Upper lobe of left lung (tissue), 6 donors: ENCODE measurements around the gene S100A8. TPM values are rescaled to one million over a fixed set of nuclear protein-coding genes. Genes with fewer than 3 reads are reported as not detected.

Experiments
- ATAC-seq, 2 donors: fragments of 200-7000 bp; cut with Tn5 transposase; one replicate each; pipeline ENCODE4 v1.9.1; 2022; ENCODE audit warnings: mild to moderate bottlenecking in 2 of 2, moderate library complexity in 2 of 2; ENCODE audit not compliant: low FRiP score in 2 of 2
- DNase-seq, 2 donors: peaks; one replicate each; pipeline ENCODE4 v3.0.0-alpha.2; 2019 to 2020
- H3K27ac ChIP-seq, 4 donors: fragments of 200-600 bp; sonication (generic); one replicate each; pipeline ENCODE4 v1.5.1; 2016 to 2019
- H3K27me3 ChIP-seq, 4 donors: fragments of 200-600 bp; sonication (generic); one replicate each; pipeline ENCODE4 v1.5.1; 2017 to 2019
- H3K36me3 ChIP-seq, 4 donors: fragments of 200-600 bp; sonication (generic); one replicate each; pipeline ENCODE4 v1.5.1; 2016 to 2019
- H3K4me1 ChIP-seq, 4 donors: fragments of 200-600 bp; sonication (generic); one replicate each; pipeline ENCODE4 v1.5.1; 2018 to 2019
- H3K4me3 ChIP-seq, 4 donors: fragments of 200-600 bp; sonication (generic); one replicate each; pipeline ENCODE4 v1.5.1; 2017 to 2019; ENCODE audit warnings: mild to moderate bottlenecking in 2 of 4, moderate library complexity in 1 of 4
- H3K9me3 ChIP-seq, 4 donors: fragments of 200-600 bp; sonication (generic); one replicate each; pipeline ENCODE4 v1.5.1; 2018 to 2019
- EP300 ChIP-seq, 4 donors: sonication (generic); formaldehyde crosslinking; IDR thresholded peaks; one replicate each; pipeline ENCODE4 v1.5.1; 2017; ENCODE audit warnings: antibody characterized with exemption in 4 of 4, control low read depth in 2 of 4
- POLR2A ChIP-seq, 4 donors: fragments of 450-650 bp; IDR thresholded peaks; one replicate each; pipeline ENCODE4 v1.5.1; 2016 to 2017; ENCODE audit warnings: antibody characterized with exemption in 4 of 4, mild to moderate bottlenecking in 2 of 4
- POLR2AphosphoS5 ChIP-seq, 2 donors: sonication (generic); formaldehyde crosslinking; IDR thresholded peaks; one replicate each; pipeline ENCODE4 v1.5.1; 2017; ENCODE audit warnings: antibody characterized with exemption in 2 of 2
- WGBS, 2 donors: methylation state at CpG; one replicate each; pipeline ENCODE4 v1.1.5; 2017 to 2018; 5-methylcytosine and 5-hydroxymethylcytosine counted together
- total RNA-seq, 6 donors: library from RNA; depleted of rRNA in 4 of 6; stranded (reverse); fragments of >200 nt in 4 of 6; gene quantifications; one replicate each; pipeline versions ENCODE4 v1.1.0 to v1.2.1, GENCODE V29; 2016 to 2021
- TF ChIP-seq, protein P1 (sequence below), 6 experiments: fragments of 450-650 bp in 4 of 6; fragments of 200-600 bp in 2 of 6; sonication (generic) in 2 of 6; IDR thresholded peaks; one replicate each; pipeline ENCODE4 v1.5.1; 2016 to 2019; ENCODE audit warnings: antibody characterized with exemption in 6 of 6
- donor health status: DM: no; HTN: no; CAD: no; lungs with moderate emphysema.
- donor health status: DM: no; HTN: yes; CAD: no; lungs with severe emphysema.

S100A8 gene
- total RNA-seq, 6 donors from 2014 or later: 49.2 to 842 (median 194) TPM

GRCh38 chr1:153404086-153404635 lies 13.3 kb upstream of the S100A8 start:
- Histone ChIP-seq H3K4me1 (no peaks in the 10 kb centered on the region), H3K27me3 (no peaks in the 10 kb centered on the region), H3K4me3 (no peak overlapping the region), H3K9me3 (no peaks in the 10 kb centered on the region), H3K27ac (peak overlapping the region in 1 of 4 donors; percentile 28), H3K36me3 (no peaks in the 10 kb centered on the region)
- TF ChIP-seq EP300 (IDR thresholded peaks at IDR 0.05): no peak
- TF ChIP-seq POLR2A (IDR thresholded peaks at IDR 0.05): no peak
- TF ChIP-seq, protein P1, sequence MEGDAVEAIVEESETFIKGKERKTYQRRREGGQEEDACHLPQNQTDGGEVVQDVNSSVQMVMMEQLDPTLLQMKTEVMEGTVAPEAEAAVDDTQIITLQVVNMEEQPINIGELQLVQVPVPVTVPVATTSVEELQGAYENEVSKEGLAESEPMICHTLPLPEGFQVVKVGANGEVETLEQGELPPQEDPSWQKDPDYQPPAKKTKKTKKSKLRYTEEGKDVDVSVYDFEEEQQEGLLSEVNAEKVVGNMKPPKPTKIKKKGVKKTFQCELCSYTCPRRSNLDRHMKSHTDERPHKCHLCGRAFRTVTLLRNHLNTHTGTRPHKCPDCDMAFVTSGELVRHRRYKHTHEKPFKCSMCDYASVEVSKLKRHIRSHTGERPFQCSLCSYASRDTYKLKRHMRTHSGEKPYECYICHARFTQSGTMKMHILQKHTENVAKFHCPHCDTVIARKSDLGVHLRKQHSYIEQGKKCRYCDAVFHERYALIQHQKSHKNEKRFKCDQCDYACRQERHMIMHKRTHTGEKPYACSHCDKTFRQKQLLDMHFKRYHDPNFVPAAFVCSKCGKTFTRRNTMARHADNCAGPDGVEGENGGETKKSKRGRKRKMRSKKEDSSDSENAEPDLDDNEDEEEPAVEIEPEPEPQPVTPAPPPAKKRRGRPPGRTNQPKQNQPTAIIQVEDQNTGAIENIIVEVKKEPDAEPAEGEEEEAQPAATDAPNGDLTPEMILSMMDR (IDR thresholded peaks at IDR 0.05): no peak
- TF ChIP-seq POLR2AphosphoS5 (IDR thresholded peaks at IDR 0.05): no peak
- 79 to 80% methylated on average over 5 to 7 of the region's 7 CpGs for WGBS, 2 donors
- DNase-seq (no peak), ATAC-seq (no peak)

GRCh38 chr1:153403421-153404085 lies 12.7 kb upstream of the S100A8 start:
- H3K4me3 ChIP-seq: no peak overlapping the region
- 77 to 81% methylated on average over 11 of the region's 11 CpGs for WGBS, 2 donors
- no peak for ATAC-seq
- no peaks in the 10 kb centered on the region for H3K27me3 ChIP-seq
- no peak for DNase-seq
- TF ChIP-seq, protein P1 (IDR thresholded peaks at IDR 0.05): no peak
- no peak for TF ChIP-seq EP300 (IDR thresholded peaks at IDR 0.05)
- no peak for TF ChIP-seq POLR2A (IDR thresholded peaks at IDR 0.05)
- no peak for TF ChIP-seq POLR2AphosphoS5 (IDR thresholded peaks at IDR 0.05)
- no peaks in the 10 kb centered on the region for H3K36me3 ChIP-seq
- no peaks in the 10 kb centered on the region for H3K9me3 ChIP-seq
- no peaks in the 10 kb centered on the region for H3K4me1 ChIP-seq
- peak overlapping the region in 1 of 4 donors; percentile 28 for H3K27ac ChIP-seq

DNA sequence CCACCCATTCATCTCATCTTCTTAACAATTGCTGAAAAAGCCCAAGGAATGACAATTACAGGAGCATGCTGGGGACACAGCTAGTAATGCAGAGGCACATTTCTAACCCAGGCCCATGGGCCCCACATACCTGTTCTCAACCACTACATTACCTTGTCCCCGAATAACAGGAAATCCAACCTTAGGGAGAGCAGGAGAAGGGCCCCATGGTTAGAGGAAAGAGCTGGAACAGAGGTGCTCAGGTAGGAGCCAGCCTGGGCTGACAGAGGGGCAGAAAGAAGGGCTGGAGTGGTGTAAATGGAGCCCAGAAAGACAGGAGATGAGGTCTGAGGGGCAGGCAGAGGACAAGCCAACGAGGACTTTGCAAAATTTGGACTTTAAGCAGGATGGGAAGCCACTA lies 11.4 kb upstream of the S100A8 start:
- H3K27me3 ChIP-seq: no peaks in the 10 kb centered on the region
- no peak overlapping the region for H3K4me3 ChIP-seq
- 64 to 65% methylated on average over 2 of the region's 2 CpGs for WGBS, 2 donors
- no peak overlapping the region for H3K27ac ChIP-seq
- no peaks in the 10 kb centered on the region for H3K36me3 ChIP-seq
- no peaks in the 10 kb centered on the region for H3K9me3 ChIP-seq
- no peak for DNase-seq
- H3K4me1 ChIP-seq: no peaks in the 10 kb centered on the region
- ATAC-seq: no peak
- TF ChIP-seq, protein P1 (IDR thresholded peaks at IDR 0.05): no peak
- TF ChIP-seq POLR2AphosphoS5 (IDR thresholded peaks at IDR 0.05) (no peak), EP300 (IDR thresholded peaks at IDR 0.05) (no peak), POLR2A (IDR thresholded peaks at IDR 0.05) (no peak)

DNA sequence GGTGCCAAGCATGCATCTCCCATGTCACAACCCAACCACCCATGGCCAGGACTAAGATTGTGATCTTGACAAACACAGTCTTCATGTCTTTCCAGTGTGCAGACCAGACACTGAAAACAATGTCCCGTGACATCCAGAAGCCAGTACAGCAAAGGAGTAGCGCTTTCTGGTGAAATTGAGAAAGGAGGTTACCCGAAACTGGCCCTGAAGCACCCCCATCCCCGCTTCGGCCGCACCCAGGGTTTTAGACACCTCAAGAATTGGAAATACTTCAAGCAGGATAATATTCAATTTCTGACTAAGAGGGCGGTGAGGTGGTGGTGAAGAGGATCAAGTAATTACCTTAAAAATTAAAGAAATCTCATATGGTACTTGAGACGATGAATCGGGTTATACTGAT lies 10.6 kb upstream of the S100A8 start:
- no peak for DNase-seq

More for the DNA sequence above, 10.6 kb upstream of the S100A8 start:
- Histone ChIP-seq H3K4me3 (no peak overlapping the region), H3K27me3 (no peaks in the 10 kb centered on the region), H3K36me3 (no peaks in the 10 kb centered on the region), H3K27ac (no peak overlapping the region), H3K4me1 (no peaks in the 10 kb centered on the region), H3K9me3 (no peaks in the 10 kb centered on the region)
- ATAC-seq: no peak
- TF ChIP-seq POLR2AphosphoS5 (IDR thresholded peaks at IDR 0.05) (no peak), POLR2A (IDR thresholded peaks at IDR 0.05) (no peak), EP300 (IDR thresholded peaks at IDR 0.05) (no peak)
- TF ChIP-seq, protein P1 (IDR thresholded peaks at IDR 0.05): no peak
- 86 to 91% methylated on average over 9 of the region's 9 CpGs for WGBS, 2 donors
